Common myeloid progenitor, CD34-positive (primary cell): ENCODE data around the gene ASXL2.

Experiments used
- CTCF ChIA-PET: fragments of 350-600 bp; sonication (Branson Sonifier 250); formaldehyde crosslinking; loops from one replicate; lab custom pipeline; 2021; ENCODE audit warnings: antibody characterized with exemption; lab: Charles Lee
- POLR2A ChIA-PET: fragments of 350-600 bp; sonication (Branson Sonifier 250); formaldehyde crosslinking; loops from one replicate; lab custom pipeline; 2021; ENCODE audit warnings: antibody characterized with exemption; lab: Charles Lee
- DNase-seq, 3 donors: peaks; one replicate each; pipeline versions ENCODE4 v3.0.0 to v3.0.0-alpha.2; 2013
- H3K27ac ChIP-seq, 2 experiments: 1 replicate in 1 of 2; 2 replicates in 1 of 2; pipeline ENCODE4 v1.7.0; 2013; ENCODE audit warnings: inconsistent platforms in 2 of 2, low read length in 2 of 2, mild to moderate bottlenecking in 2 of 2, low read depth in 1 of 2, moderate library complexity in 1 of 2; ENCODE audit not compliant: severe bottlenecking in 2 of 2, insufficient read depth in 1 of 2, poor library complexity in 1 of 2
- H3K27me3 ChIP-seq, 5 experiments: replicated peaks in 2 of 5; 1 replicate in 3 of 5; 2 replicates in 2 of 5; pipeline versions ENCODE4 v1.6.1 to v1.7.0; 2013; ENCODE audit warnings: low read length in 4 of 5, mild to moderate bottlenecking in 2 of 5, moderate library complexity in 2 of 5, inconsistent platforms in 1 of 5; ENCODE audit not compliant: insufficient read depth in 5 of 5, control insufficient read depth in 4 of 5
- H3K36me3 ChIP-seq, 4 experiments: 1 replicate in 2 of 4; 2 replicates in 2 of 4; pipeline versions ENCODE4 v1.6.1 to v1.7.0; 2013; ENCODE audit warnings: low read length in 3 of 4, control low read depth in 1 of 4, mild to moderate bottlenecking in 1 of 4; ENCODE audit not compliant: control insufficient read depth in 4 of 4, insufficient read depth in 4 of 4
- H3K4me1 ChIP-seq, 4 experiments: 1 replicate in 3 of 4; 2 replicates in 1 of 4; pipeline versions ENCODE4 v1.6.1 to v1.7.1; 2013; ENCODE audit warnings: low read length in 3 of 4, mild to moderate bottlenecking in 3 of 4, control low read depth in 1 of 4, inconsistent platforms in 1 of 4, moderate library complexity in 1 of 4; ENCODE audit not compliant: control insufficient read depth in 4 of 4, insufficient read depth in 4 of 4; ENCODE audit errors: control extremely low read depth in 1 of 4
- H3K4me3 ChIP-seq, 7 experiments: 1 replicate in 4 of 7; 2 replicates in 3 of 7; pipeline versions ENCODE4 v1.5.1 to v1.7.0; 2013; ENCODE audit warnings: mild to moderate bottlenecking in 7 of 7, low read length in 6 of 7, moderate library complexity in 6 of 7, inconsistent platforms in 2 of 7, low read depth in 2 of 7, control low read depth in 1 of 7; ENCODE audit not compliant: insufficient read depth in 4 of 7, control insufficient read depth in 1 of 7; ENCODE audit errors: extremely low read depth in 1 of 7
- H3K9me3 ChIP-seq, 5 experiments: 1 replicate in 4 of 5; 2 replicates in 1 of 5; pipeline versions ENCODE4 v1.6.1 to v1.7.1; 2013; ENCODE audit warnings: low read length in 4 of 5, mild to moderate bottlenecking in 2 of 5, inconsistent platforms in 1 of 5, low read depth in 1 of 5, moderate library complexity in 1 of 5; ENCODE audit not compliant: control insufficient read depth in 4 of 5, insufficient read depth in 2 of 5; ENCODE audit errors: control extremely low read depth in 1 of 5
- whole genome bisulfite sequencing: methylation state at CpG from one replicate; pipeline ENCODE4 v1.1.5; 2013; ENCODE audit not compliant: insufficient coverage; 5-methylcytosine and 5-hydroxymethylcytosine counted together

The ASXL2 gene

GRCh38 chr2:25697559-25698341, 180.5 kb downstream of the ASXL2 start:
- POLR2A ChIA-PET, result no interaction called here

DNA sequence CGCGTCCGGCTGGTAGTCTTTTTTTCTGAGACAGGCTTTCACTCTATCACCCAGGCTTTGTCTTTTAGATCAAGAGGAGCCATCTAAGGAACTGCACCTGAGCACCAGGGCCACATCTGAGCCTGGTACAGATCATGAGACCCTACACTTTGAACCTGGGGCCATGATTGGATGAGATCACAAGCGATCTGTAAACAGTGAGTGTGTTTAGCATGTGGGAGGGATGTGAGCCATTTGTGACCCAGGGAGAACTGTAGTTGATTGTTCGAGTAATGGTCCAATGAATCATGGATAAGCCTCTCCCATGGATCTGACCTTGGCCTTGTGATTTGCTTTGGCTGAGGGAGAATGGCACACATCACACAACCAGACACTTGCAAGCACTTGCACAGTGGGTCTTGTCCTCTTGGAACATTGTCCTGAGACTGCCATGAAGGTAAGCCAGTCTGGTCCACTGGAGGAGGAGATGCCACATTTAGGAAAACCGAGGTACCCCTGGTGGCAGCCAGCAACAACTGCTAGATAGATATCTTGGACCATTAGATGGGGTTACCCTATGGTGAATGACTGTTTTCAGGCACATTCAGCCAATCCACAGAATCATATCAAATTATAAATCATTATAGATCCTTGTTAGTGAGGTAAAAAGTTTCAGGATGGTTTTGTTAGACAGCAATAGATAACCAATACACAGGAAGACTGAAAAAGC, 185.4 kb downstream of the ASXL2 start:
- Histone ChIP-seq H3K9me3 (no peaks in the 10 kb centered on the region), H3K27ac (no peak overlapping the region), H3K4me1 (no peaks in the 10 kb centered on the region), H3K4me3 (no peak overlapping the region), H3K27me3 (no peaks in the 10 kb centered on the region), H3K36me3 (no peaks in the 10 kb centered on the region)
- CTCF ChIA-PET, result interaction anchor here (1.2 kb wide), 1 partner anchor 9 kb away, joined by 6 read pairs; no protein-coding TSS in a partner anchor
- WGBS, result 95% methylated on average over 6 of the region's 6 CpGs
- POLR2A ChIA-PET, result no interaction called here
- DNase-seq, result no peak

More at GRCh38 chr2:25697559-25698341, 180.5 kb downstream of the ASXL2 start:
- no peak for DNase-seq
- 89% methylated on average over 15 of the region's 17 CpGs for WGBS
- Histone ChIP-seq H3K27ac (no peak overlapping the region), H3K4me3 (no peak overlapping the region), H3K36me3 (no peaks in the 10 kb centered on the region), H3K27me3 (no peaks in the 10 kb centered on the region), H3K9me3 (no peaks in the 10 kb centered on the region), H3K4me1 (peaks cover 0 to 11% (median 4%) of the 10 kb centered on the region in 4 experiments)
- CTCF ChIA-PET, result interaction anchor here (0.6 to 5.5 kb wide), 6 partner anchors 11 to 90 kb away, joined by 3 to 62 read pairs (median 13); partner anchors contain the start of gene DTNB

DNA sequence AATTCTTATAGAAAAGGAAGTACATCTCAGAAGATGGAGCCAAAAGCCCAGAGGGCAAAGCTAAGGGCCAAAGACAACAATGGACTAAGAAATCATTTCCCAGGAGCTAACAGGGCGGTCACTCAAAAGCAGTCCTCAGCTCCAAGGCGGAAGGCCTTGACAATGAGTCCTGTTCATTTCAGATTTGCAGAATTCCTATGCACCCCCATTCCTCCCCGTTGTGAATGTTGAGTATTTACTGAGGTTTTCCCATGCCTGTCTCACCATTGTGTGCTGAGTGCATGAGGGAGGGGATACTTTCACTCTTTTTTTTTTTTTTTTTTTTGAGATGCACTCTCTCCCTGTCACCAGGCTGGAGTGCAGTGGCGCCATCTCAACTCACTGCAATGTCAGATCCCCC, 186.1 kb downstream of the ASXL2 start:
- ChIA-PET CTCF (interaction anchor here (1.1 to 1.5 kb wide), 4 partner anchors 8 to 86 kb away, joined by 4 to 6 read pairs (median 4); no protein-coding TSS in a partner anchor), POLR2A (no interaction called here)
- H3K9me3 ChIP-seq, result no peaks in the 10 kb centered on the region
- no peaks in the 10 kb centered on the region for H3K4me1 ChIP-seq
- H3K36me3 ChIP-seq, result no peaks in the 10 kb centered on the region
- no peak overlapping the region for H3K4me3 ChIP-seq
- DNase-seq, result no peak
- H3K27me3 ChIP-seq, result no peaks in the 10 kb centered on the region
- H3K27ac ChIP-seq, result no peak overlapping the region
- WGBS, result 95% methylated on average over 2 of the region's 4 CpGs

GRCh38 chr2:25690058-25690457, 188.2 kb downstream of the ASXL2 start:
- H3K27me3 ChIP-seq, result no peaks in the 10 kb centered on the region
- 100% methylated on average over 1 of the region's 1 CpG for WGBS
- no peaks in the 10 kb centered on the region for H3K4me1 ChIP-seq
- ChIA-PET POLR2A (no interaction called here), CTCF (no interaction called here)
- no peaks in the 10 kb centered on the region for H3K36me3 ChIP-seq
- no peak for DNase-seq
- no peak overlapping the region for H3K27ac ChIP-seq
- no peaks in the 10 kb centered on the region for H3K9me3 ChIP-seq
- H3K4me3 ChIP-seq, result no peak overlapping the region

- H3K27ac ChIP-seq, result no peak overlapping the region
- H3K4me1 ChIP-seq, result no peaks in the 10 kb centered on the region
- DNase-seq, result no peak
- CTCF ChIA-PET, result interaction anchor here (4.9 kb wide), 1 partner anchor 11 kb away, joined by 34 read pairs; no protein-coding TSS in a partner anchor
- peaks cover 0 to 3% (median 0%) of the 10 kb centered on the region in 5 experiments for H3K27me3 ChIP-seq
- 97% methylated on average over 5 of the region's 6 CpGs for WGBS
- H3K4me3 ChIP-seq, result no peak overlapping the region
- H3K36me3 ChIP-seq, result no peaks in the 10 kb centered on the region
- POLR2A ChIA-PET, result no interaction called here
- no peaks in the 10 kb centered on the region for H3K9me3 ChIP-seq
Measured at GRCh38 chr2:25688236-25688635, 190.1 kb downstream of the ASXL2 start.

- Histone ChIP-seq H3K4me3 (no peak overlapping the region), H3K9me3 (no peaks in the 10 kb centered on the region), H3K36me3 (no peaks in the 10 kb centered on the region), H3K27me3 (peaks cover 0 to 3% (median 0%) of the 10 kb centered on the region in 5 experiments), H3K27ac (no peak overlapping the region), H3K4me1 (no peaks in the 10 kb centered on the region)
- DNase-seq, result no peak
- CTCF ChIA-PET, result interaction anchor here (1.1 to 4.9 kb wide), 4 partner anchors 9 to 13 kb away, joined by 3 to 34 read pairs (median 3); no protein-coding TSS in a partner anchor
- POLR2A ChIA-PET, result no interaction called here
- WGBS, result 100% methylated on average over 1 of the region's 2 CpGs
Measured at GRCh38 chr2:25685741-25686140, 192.5 kb downstream of the ASXL2 start.
